Measurements from ENCODE around the gene UQCR10. TPM values are rescaled to one million over a fixed set of nuclear protein-coding genes. Genes with fewer than 3 reads are reported as not detected.

The UQCR10 gene
- total and polyA plus RNA-seq, 9 donors = 24.2 to 93.1 (median 56.4) TPM

DNA sequence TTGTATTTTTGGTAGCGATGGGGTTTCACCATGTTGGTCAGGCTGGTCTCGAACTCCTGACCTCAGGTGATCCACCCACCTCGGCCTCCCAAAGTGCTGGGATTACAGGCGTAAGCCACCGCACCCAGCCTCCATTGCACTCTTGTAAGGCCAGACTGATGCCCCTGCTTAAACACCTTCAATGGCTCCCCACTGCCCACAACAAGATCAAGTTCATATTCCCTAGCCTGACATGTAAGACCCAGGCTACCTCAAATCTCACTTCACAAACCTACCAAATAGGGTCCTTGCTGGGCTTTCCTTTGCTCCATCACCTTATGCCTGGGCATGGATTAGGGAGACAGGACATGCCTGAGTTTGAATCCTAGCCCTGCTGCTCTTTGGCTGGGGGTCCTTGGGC, 13.1 kb downstream of the UQCR10 start:
- no peaks in the 10 kb centered on the region for H3K36me3 ChIP-seq
- no peak overlapping the region for H3K27ac ChIP-seq
- DNase-seq = no peak
- WGBS, 3 donors = 93 to 97% (median 97%) methylated on average over 5 of the region's 5 CpGs
- no peak for TF ChIP-seq EP300 (IDR thresholded peaks at IDR 0.05)
- TF ChIP-seq, protein P1, sequence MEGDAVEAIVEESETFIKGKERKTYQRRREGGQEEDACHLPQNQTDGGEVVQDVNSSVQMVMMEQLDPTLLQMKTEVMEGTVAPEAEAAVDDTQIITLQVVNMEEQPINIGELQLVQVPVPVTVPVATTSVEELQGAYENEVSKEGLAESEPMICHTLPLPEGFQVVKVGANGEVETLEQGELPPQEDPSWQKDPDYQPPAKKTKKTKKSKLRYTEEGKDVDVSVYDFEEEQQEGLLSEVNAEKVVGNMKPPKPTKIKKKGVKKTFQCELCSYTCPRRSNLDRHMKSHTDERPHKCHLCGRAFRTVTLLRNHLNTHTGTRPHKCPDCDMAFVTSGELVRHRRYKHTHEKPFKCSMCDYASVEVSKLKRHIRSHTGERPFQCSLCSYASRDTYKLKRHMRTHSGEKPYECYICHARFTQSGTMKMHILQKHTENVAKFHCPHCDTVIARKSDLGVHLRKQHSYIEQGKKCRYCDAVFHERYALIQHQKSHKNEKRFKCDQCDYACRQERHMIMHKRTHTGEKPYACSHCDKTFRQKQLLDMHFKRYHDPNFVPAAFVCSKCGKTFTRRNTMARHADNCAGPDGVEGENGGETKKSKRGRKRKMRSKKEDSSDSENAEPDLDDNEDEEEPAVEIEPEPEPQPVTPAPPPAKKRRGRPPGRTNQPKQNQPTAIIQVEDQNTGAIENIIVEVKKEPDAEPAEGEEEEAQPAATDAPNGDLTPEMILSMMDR (IDR thresholded peaks at IDR 0.05) = no peak
- no peak for TF ChIP-seq POLR2A (IDR thresholded peaks at IDR 0.05)
- intact Hi-C loops (cut with DNase I) = no loop called here
- no peaks in the 10 kb centered on the region for H3K9me3 ChIP-seq
- H3K27me3 ChIP-seq = no peaks in the 10 kb centered on the region
- H3K4me1 ChIP-seq (ENCODE audit: insufficient read depth) = peaks cover 5% of the 10 kb centered on the region
- H3K4me3 ChIP-seq = no peak overlapping the region

DNA sequence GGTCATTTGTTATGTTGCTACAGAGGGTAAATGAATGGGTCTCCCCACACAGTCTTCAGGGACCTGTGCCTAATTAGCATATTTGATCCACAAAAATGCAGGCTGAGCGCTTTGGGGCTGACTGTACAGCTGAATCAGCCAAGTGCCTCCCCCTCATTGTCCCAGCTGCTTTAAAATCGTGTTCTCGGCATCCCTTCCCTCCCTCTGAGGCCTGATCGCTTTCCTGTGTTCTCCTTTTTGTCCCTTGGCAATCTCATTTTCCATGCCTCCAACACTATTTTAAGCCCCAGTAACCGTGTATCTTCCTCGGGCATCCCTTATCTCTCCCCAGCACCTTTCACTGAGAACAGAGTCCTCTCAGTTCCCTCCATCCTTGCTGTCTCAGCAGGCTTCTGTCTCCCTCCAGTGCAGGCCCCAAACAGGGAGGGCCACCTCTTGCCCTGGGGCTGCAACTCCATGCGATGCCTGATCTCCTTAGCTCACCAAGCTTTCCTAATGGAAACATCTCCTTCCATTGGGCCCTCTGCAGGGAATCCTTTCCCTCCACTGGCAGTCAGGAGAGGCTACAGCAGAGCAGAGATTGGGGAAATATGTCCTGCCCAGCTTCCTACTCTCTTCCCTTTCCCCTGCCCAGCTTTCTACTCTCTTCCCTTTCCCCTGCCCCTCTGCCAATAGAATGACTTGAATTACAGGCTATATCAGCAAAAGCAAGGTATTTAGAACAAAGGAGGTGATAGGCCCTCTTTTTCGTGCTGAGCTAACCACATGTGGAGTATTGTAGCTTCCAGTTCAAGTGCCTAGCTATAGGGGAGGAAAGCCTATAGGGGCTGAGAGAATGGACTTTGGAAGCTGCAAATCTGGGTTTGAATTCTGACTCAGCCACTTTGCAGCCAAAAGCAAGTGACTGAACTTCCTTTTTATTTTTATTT, 13.8 kb downstream of the UQCR10 start:
- peak in 3 of 5 donors; percentile 37 to 55 (median 42) for DNase-seq
- 15 to 19% (median 15%) methylated on average over 8 of the region's 8 CpGs for WGBS, 3 donors
- no peak overlapping the region for H3K4me3 ChIP-seq
- H3K36me3 ChIP-seq = no peaks in the 10 kb centered on the region
- H3K27ac ChIP-seq = no peak overlapping the region
- TF ChIP-seq, protein P1 (IDR thresholded peaks at IDR 0.05) = no peak
- TF ChIP-seq POLR2A (IDR thresholded peaks at IDR 0.05) (no peak), EP300 (IDR thresholded peaks at IDR 0.05) (no peak)
- no peaks in the 10 kb centered on the region for H3K27me3 ChIP-seq
- intact Hi-C loops (cut with DNase I) = no loop called here
- peaks cover 5% of the 10 kb centered on the region for H3K4me1 ChIP-seq (ENCODE audit: insufficient read depth)
- no peaks in the 10 kb centered on the region for H3K9me3 ChIP-seq

DNA sequence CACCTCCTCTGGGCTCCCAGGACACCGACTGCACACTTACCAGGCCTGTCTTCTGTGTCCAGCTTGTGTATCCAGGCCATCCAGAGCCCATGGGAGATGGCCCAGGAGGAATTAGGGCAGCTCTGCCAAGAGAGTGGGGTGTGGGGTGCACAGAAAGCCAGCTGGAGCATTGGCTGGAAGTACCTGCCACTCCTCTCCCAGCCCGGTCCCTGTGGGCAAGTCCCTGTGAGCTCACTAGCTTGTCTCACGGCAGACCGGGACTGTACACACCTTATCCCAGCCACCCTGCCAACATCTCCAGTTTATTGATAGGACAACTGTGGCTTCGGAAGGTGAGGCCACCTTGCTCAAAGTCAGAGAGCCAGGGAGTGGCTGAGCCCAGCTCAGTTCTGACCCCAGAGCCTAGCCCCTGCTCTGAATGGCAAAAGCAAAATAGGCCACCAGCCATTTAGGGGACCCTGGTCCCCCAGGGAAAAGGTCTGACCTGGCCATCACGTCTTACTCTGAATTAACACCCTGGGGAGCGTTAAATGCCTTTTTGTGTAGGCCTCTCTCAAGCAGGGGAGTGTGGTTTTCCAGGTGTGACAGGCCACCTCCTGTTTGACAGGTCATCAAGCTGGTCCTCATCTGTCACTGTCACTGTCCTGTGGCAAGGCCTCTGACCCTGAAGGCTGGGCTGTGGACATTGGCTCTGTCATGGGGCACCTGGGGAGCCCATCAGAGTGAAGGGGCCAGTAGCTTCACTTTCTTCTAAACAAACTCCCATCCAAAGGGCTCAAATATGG, 15.1 kb downstream of the UQCR10 start:
- Histone ChIP-seq H3K9me3 (no peaks in the 10 kb centered on the region), H3K27me3 (no peaks in the 10 kb centered on the region), H3K4me1 (ENCODE audit: insufficient read depth) (peaks cover 5% of the 10 kb centered on the region), H3K27ac (peak overlapping the region in 1 of 2 donors; percentile 44), H3K4me3 (no peak overlapping the region), H3K36me3 (no peaks in the 10 kb centered on the region)
- TF ChIP-seq POLR2A (IDR thresholded peaks at IDR 0.05) (no peak), EP300 (IDR thresholded peaks at IDR 0.05) (no peak)
- TF ChIP-seq, protein P1 (IDR thresholded peaks at IDR 0.05) = no peak
- 56 to 59% (median 57%) methylated on average over 7 of the region's 7 CpGs for WGBS, 3 donors
- intact Hi-C loops (cut with DNase I) = no loop called here
- peak in 4 of 5 donors; percentile 35 to 55 (median 46) for DNase-seq

DNA sequence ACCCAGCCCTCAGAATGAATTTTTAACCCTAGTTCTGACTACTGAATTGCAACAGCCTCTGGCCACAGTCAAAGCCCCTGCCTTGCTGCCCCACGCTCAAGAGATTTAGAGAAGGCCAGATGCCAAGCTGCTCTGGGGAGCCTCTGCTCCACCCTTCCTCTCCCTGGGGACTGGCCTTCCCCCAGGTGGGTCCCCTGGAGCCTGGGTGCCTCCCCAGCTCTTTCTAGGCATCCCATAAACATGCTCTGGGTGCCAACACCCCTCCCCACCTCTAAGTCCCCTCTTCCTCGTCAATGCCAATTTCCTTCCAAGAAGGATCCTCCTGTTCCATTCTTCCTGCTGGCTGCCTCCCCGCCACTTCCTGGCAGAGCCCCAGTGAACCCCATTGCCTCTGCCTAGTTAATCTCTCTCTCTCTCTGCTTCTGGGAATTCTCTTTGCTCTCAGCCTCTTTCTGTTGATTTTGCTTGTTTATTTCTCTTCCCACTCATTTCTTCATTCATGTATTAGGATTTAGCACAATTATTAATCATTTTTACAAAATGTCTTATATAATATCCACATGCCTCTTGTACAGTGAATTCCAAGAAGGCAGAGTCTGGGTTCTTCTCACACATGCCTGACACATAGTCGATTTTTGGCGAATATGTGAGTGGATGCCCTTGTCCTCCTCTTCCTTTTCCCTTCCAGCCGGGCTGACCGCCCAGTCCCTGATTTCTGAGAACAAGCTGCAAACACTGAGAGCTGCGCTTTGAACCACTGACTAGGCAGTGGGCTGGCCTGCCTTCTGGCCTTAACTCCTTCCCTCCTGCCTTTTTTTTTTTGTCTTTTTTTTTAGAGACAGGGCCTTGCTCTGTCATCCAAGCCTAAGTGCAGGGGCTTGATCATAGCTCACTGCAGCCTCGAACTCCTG, 17.5 kb downstream of the UQCR10 start:
- no peak for TF ChIP-seq EP300 (IDR thresholded peaks at IDR 0.05)
- Histone ChIP-seq H3K36me3 (no peaks in the 10 kb centered on the region), H3K4me3 (no peak overlapping the region), H3K4me1 (ENCODE audit: insufficient read depth) (peaks cover 5% of the 10 kb centered on the region), H3K9me3 (no peaks in the 10 kb centered on the region), H3K27ac (peak overlapping the region in 1 of 2 donors; percentile 69), H3K27me3 (no peaks in the 10 kb centered on the region)
- intact Hi-C loops (cut with DNase I) = no loop called here
- peak; percentile 64 to 85 (median 67) for DNase-seq
- 10 to 11% (median 11%) methylated on average over 9 of the region's 9 CpGs for WGBS, 3 donors
